Measurements from ENCODE around the gene GORASP1. TPM values are rescaled to one million over a fixed set of nuclear protein-coding genes. Genes with fewer than 3 reads are reported as not detected.

The GORASP1 gene
- polyA plus RNA-seq, 1 donor (not counting 4 experiments of a cell fraction or from before 2014, with no cell fraction given): 43.7 TPM

- dilution Hi-C loops (cut with MboI; ENCODE audit: extremely low pct_ligation_motif_present, low sequenced_read_pairs): no loop called here
- Histone ChIP-seq H3K36me3 (ENCODE audit: control insufficient read depth in 2 of 2, extremely low read depth in 1 of 2, insufficient read depth in 2 of 2, low read length in 2 of 2) (peaks cover 17 to 19% of the 10 kb centered on the region in 2 experiments), H3K4me3 (ENCODE audit: control insufficient read depth in 2 of 3, extremely low read depth in 1 of 3, insufficient read depth in 2 of 3, low read depth in 1 of 3, low read length in 3 of 3) (no peak overlapping the region), H3K9me1 (ENCODE audit: control insufficient read depth, extremely low read depth, insufficient read depth, low read length) (peaks cover 1% of the 10 kb centered on the region), H3K4me2 (ENCODE audit: control insufficient read depth, extremely low read depth, insufficient read depth, low read depth, low read length) (no peak overlapping the region), H2AFZ (ENCODE audit: control insufficient read depth, low read length) (no peak overlapping the region), H3K27ac (ENCODE audit: control insufficient read depth, insufficient read depth, low read length) (no peak overlapping the region), H3K79me2 (ENCODE audit: control insufficient read depth, insufficient read depth, low read length) (peaks cover 29% of the 10 kb centered on the region), H3K9ac (ENCODE audit: control insufficient read depth, extremely low read depth, insufficient read depth, low read length) (no peak overlapping the region), H3K9me3 (ENCODE audit: control insufficient read depth, low read depth, low read length) (no peaks in the 10 kb centered on the region), H3K4me1 (ENCODE audit: control insufficient read depth, extremely low read depth, insufficient read depth, low read length) (peaks cover 73% of the 10 kb centered on the region), H4K20me1 (ENCODE audit: control insufficient read depth, extremely low read depth, insufficient read depth, low read length) (peaks cover 4% of the 10 kb centered on the region), H3K27me3 (ENCODE audit: control insufficient read depth, extremely low read depth, insufficient read depth, low read length) (no peaks in the 10 kb centered on the region)
- TF ChIP-seq CTCF (optimal IDR thresholded peaks at IDR 0.05 in 1 of 3, IDR thresholded peaks at IDR 0.05 in 1 of 3, conservative IDR thresholded peaks at IDR 0.05 in 1 of 3; ENCODE audit: extremely low read depth in 1 of 3, insufficient read depth in 2 of 3, low read length in 3 of 3) (no peak), EZH2 (IDR thresholded peaks at IDR 0.05; ENCODE audit: low read length) (no peak)
- FAIRE-seq (no peak), DNase-seq (ENCODE audit: low read depth, low spot score) (no peak)
Observed at GRCh38 chr3:39144748-39145380, 37.4 kb upstream of the GORASP1 start.

- dilution Hi-C loops (cut with MboI; ENCODE audit: extremely low pct_ligation_motif_present, low sequenced_read_pairs): no loop called here
- peaks cover 67% of the 10 kb centered on the region for H3K4me1 ChIP-seq (ENCODE audit: control insufficient read depth, extremely low read depth, insufficient read depth, low read length)
- H4K20me1 ChIP-seq (ENCODE audit: control insufficient read depth, extremely low read depth, insufficient read depth, low read length): peaks cover 4% of the 10 kb centered on the region
- no peak overlapping the region for H3K9ac ChIP-seq (ENCODE audit: control insufficient read depth, extremely low read depth, insufficient read depth, low read length)
- FAIRE-seq: no peak
- H3K4me3 ChIP-seq (ENCODE audit: control insufficient read depth in 2 of 3, extremely low read depth in 1 of 3, insufficient read depth in 2 of 3, low read depth in 1 of 3, low read length in 3 of 3): no peak overlapping the region
- DNase-seq (ENCODE audit: low read depth, low spot score): no peak
- no peak overlapping the region for H3K4me2 ChIP-seq (ENCODE audit: control insufficient read depth, extremely low read depth, insufficient read depth, low read depth, low read length)
- H3K27me3 ChIP-seq (ENCODE audit: control insufficient read depth, extremely low read depth, insufficient read depth, low read length): no peaks in the 10 kb centered on the region
- no peak overlapping the region for H3K27ac ChIP-seq (ENCODE audit: control insufficient read depth, insufficient read depth, low read length)
- no peaks in the 10 kb centered on the region for H3K9me3 ChIP-seq (ENCODE audit: control insufficient read depth, low read depth, low read length)
- H3K36me3 ChIP-seq (ENCODE audit: control insufficient read depth in 2 of 2, extremely low read depth in 1 of 2, insufficient read depth in 2 of 2, low read length in 2 of 2): peaks cover 17 to 19% of the 10 kb centered on the region in 2 experiments
- peaks cover 23% of the 10 kb centered on the region for H3K79me2 ChIP-seq (ENCODE audit: control insufficient read depth, insufficient read depth, low read length)
- H2AFZ ChIP-seq (ENCODE audit: control insufficient read depth, low read length): no peak overlapping the region
- no peak for TF ChIP-seq CTCF (optimal IDR thresholded peaks at IDR 0.05 in 1 of 3, IDR thresholded peaks at IDR 0.05 in 1 of 3, conservative IDR thresholded peaks at IDR 0.05 in 1 of 3; ENCODE audit: extremely low read depth in 1 of 3, insufficient read depth in 2 of 3, low read length in 3 of 3)
- TF ChIP-seq EZH2 (IDR thresholded peaks at IDR 0.05; ENCODE audit: low read length): no peak
- H3K9me1 ChIP-seq (ENCODE audit: control insufficient read depth, extremely low read depth, insufficient read depth, low read length): no peaks in the 10 kb centered on the region
Observed at GRCh38 chr3:39144095-39144747, 36.8 kb upstream of the GORASP1 start.

All from keratinocyte (primary cell).